ENCODE results near the gene NPTXR. TPM values are rescaled to one million over a fixed set of nuclear protein-coding genes. Genes with fewer than 3 reads are reported as not detected.
A peak's percentile ranks its signal among the peaks of the same experiment; 100 is the strongest.

NPTXR gene
- total RNA-seq, 1 donor from 2014 or later, result 9.3 TPM

GRCh38 chr22:38881997-38882879 is 38.4 kb upstream of the NPTXR start:
- Mint-ChIP-seq H3K4me1 (peaks cover 4% of the 10 kb centered on the region), H3K27me3 (ENCODE audit: low read depth) (no peaks in the 10 kb centered on the region), H3K27ac (ENCODE audit: unreplicated experiment) (no peak overlapping the region), H3K4me3 (no peak overlapping the region), H3K36me3 (ENCODE audit: low read depth) (no peaks in the 10 kb centered on the region), H3K9me3 (no peaks in the 10 kb centered on the region)
- DNase-seq (ENCODE audit: low read depth, low spot score), result no peak
- TF ChIP-seq CTCF (conservative IDR thresholded peaks at IDR 0.05), result no peak

- H3K27ac Mint-ChIP-seq (ENCODE audit: unreplicated experiment), result no peak overlapping the region
- TF ChIP-seq CTCF (conservative IDR thresholded peaks at IDR 0.05), result no peak
Observed at GRCh38 chr22:38881464-38881871, 37.6 kb upstream of the NPTXR start.

GRCh38 chr22:38879961-38880360 is 36.1 kb upstream of the NPTXR start:
- no peak overlapping the region for H3K27ac Mint-ChIP-seq (ENCODE audit: unreplicated experiment)
- H3K27me3 Mint-ChIP-seq (ENCODE audit: low read depth), result peaks cover 4% of the 10 kb centered on the region
- H3K4me1 Mint-ChIP-seq, result peaks cover 4% of the 10 kb centered on the region
- DNase-seq (ENCODE audit: low read depth, low spot score), result no peak
- no peaks in the 10 kb centered on the region for H3K9me3 Mint-ChIP-seq
- H3K4me3 Mint-ChIP-seq, result no peak overlapping the region
- H3K36me3 Mint-ChIP-seq (ENCODE audit: low read depth), result no peaks in the 10 kb centered on the region
- TF ChIP-seq CTCF (conservative IDR thresholded peaks at IDR 0.05), result no peak

More at GRCh38 chr22:38881464-38881871, 37.6 kb upstream of the NPTXR start:
- no peaks in the 10 kb centered on the region for H3K9me3 Mint-ChIP-seq
- no peaks in the 10 kb centered on the region for H3K27me3 Mint-ChIP-seq (ENCODE audit: low read depth)
- DNase-seq (ENCODE audit: low read depth, low spot score), result no peak
- no peaks in the 10 kb centered on the region for H3K36me3 Mint-ChIP-seq (ENCODE audit: low read depth)
- H3K4me3 Mint-ChIP-seq, result no peak overlapping the region
- peaks cover 4% of the 10 kb centered on the region for H3K4me1 Mint-ChIP-seq

GRCh38 chr22:38879108-38879729 is 35.4 kb upstream of the NPTXR start:
- H3K27ac Mint-ChIP-seq (ENCODE audit: unreplicated experiment), result no peak overlapping the region
- no peaks in the 10 kb centered on the region for H3K9me3 Mint-ChIP-seq
- H3K4me3 Mint-ChIP-seq, result no peak overlapping the region
- H3K27me3 Mint-ChIP-seq (ENCODE audit: low read depth), result peaks cover 7% of the 10 kb centered on the region
- DNase-seq (ENCODE audit: low read depth, low spot score), result no peak
- H3K36me3 Mint-ChIP-seq (ENCODE audit: low read depth), result no peaks in the 10 kb centered on the region
- H3K4me1 Mint-ChIP-seq, result peaks cover 4% of the 10 kb centered on the region
- TF ChIP-seq CTCF (conservative IDR thresholded peaks at IDR 0.05), result no peak

- peak overlapping the region; percentile 13 for H3K4me3 Mint-ChIP-seq
- no peak for DNase-seq (ENCODE audit: low read depth, low spot score)
Observed at GRCh38 chr22:38878001-38878400, 34.2 kb upstream of the NPTXR start.

More at GRCh38 chr22:38878001-38878400, 34.2 kb upstream of the NPTXR start:
- no peak for TF ChIP-seq CTCF (conservative IDR thresholded peaks at IDR 0.05)
- H3K4me1 Mint-ChIP-seq, result peaks cover 10% of the 10 kb centered on the region
- no peaks in the 10 kb centered on the region for H3K9me3 Mint-ChIP-seq
- H3K36me3 Mint-ChIP-seq (ENCODE audit: low read depth), result no peaks in the 10 kb centered on the region
- H3K27ac Mint-ChIP-seq (ENCODE audit: unreplicated experiment), result no peak overlapping the region
- peaks cover 10% of the 10 kb centered on the region for H3K27me3 Mint-ChIP-seq (ENCODE audit: low read depth)
